ENCODE measurements around the gene SLC4A2.

Gene SLC4A2

GRCh38 chr7:151064454-151064853 is 5.1 kb downstream of the SLC4A2 start:
- no peak for DNase-seq (ENCODE audit: low spot score)

GRCh38 chr7:151064993-151065392 is 5.6 kb downstream of the SLC4A2 start:
- DNase-seq (ENCODE audit: low spot score) = no peak

- DNase-seq (ENCODE audit: low spot score) = no peak
Observed at GRCh38 chr7:151065516-151065915, 6.1 kb downstream of the SLC4A2 start.

- no peak for DNase-seq (ENCODE audit: low spot score)
Observed at GRCh38 chr7:151066273-151066974, 7.0 kb downstream of the SLC4A2 start.

GRCh38 chr7:151068069-151068773 is 8.8 kb downstream of the SLC4A2 start:
- DNase-seq (ENCODE audit: low spot score) = no peak

GRCh38 chr7:151069841-151070573 is 10.6 kb downstream of the SLC4A2 start:
- no peak for DNase-seq (ENCODE audit: low spot score)

- DNase-seq (ENCODE audit: low spot score) = no peak
Observed at GRCh38 chr7:151070574-151070960, 11.2 kb downstream of the SLC4A2 start.

- DNase-seq (ENCODE audit: low spot score) = no peak
Observed at GRCh38 chr7:151071032-151071866, 11.9 kb downstream of the SLC4A2 start.

- no peak for DNase-seq (ENCODE audit: low spot score)
Observed at GRCh38 chr7:151073990-151074389, 14.6 kb downstream of the SLC4A2 start.

- DNase-seq (ENCODE audit: low spot score) = no peak
Observed at GRCh38 chr7:151074817-151075661, 15.7 kb downstream of the SLC4A2 start.

GRCh38 chr7:151075662-151075971 is 16.2 kb downstream of the SLC4A2 start:
- DNase-seq (ENCODE audit: low spot score) = no peak

GRCh38 chr7:151075978-151076426 is 16.6 kb downstream of the SLC4A2 start:
- no peak for DNase-seq (ENCODE audit: low spot score)

- no peak for DNase-seq (ENCODE audit: low spot score)
Observed at GRCh38 chr7:151076863-151077704, 17.7 kb downstream of the SLC4A2 start.

GRCh38 chr7:151077705-151078232 is 18.4 kb downstream of the SLC4A2 start:
- no peak for DNase-seq (ENCODE audit: low spot score)

- DNase-seq (ENCODE audit: low spot score) = no peak
Observed at GRCh38 chr7:151078233-151079040, 19.0 kb downstream of the SLC4A2 start.

GRCh38 chr7:151079199-151079910 is 20.0 kb downstream of the SLC4A2 start:
- DNase-seq (ENCODE audit: low spot score) = no peak

- DNase-seq (ENCODE audit: low spot score) = no peak
Observed at GRCh38 chr7:151080067-151080521, 20.7 kb downstream of the SLC4A2 start.

GRCh38 chr7:151080522-151081169 is 21.3 kb downstream of the SLC4A2 start, which contains the start of gene FASTK:
Gene FASTK, minus strand, starts transcription at chr7:151080809. Its CDS starts 43 bp downstream, at chr7:151080766.
- DNase-seq (ENCODE audit: low spot score) = peak; percentile 87

Measured in CD4-positive, alpha-beta T cell treated with Interleukin-6 at 100 ng/mL for 8 hours (primary cell).